Measurements from ENCODE around the gene TPP1. TPM values are rescaled to one million over a fixed set of nuclear protein-coding genes. Genes with fewer than 3 reads are reported as not detected.
A peak's percentile ranks its signal among the peaks of the same experiment; 100 is the strongest.

The TPP1 gene
- total RNA-seq, 4 donors from 2014 or later, result 45.6 to 81.3 (median 58.0) TPM

DNA sequence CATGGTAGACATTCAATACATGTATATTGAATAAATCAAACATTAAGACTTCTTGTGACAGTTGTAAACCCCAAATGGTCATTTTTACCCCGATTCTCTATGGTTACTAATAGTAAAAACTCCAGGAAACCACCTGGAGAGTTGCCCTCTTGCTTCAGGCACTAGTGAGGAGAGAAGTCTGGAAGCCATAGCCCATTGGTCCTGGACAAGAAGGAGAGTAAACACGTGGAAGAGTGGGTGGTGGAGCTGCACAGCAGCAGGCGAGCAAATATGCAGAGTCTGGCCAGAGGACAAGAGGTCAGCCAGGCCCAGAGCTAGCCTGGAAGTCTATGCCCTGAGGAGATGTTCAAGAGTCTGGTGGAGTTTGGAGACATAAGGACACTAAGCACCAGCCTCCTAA, 18.6 kb upstream of the TPP1 start:
- Histone ChIP-seq H3K36me3 (peaks cover 0 to 9% (median 0%) of the 10 kb centered on the region in 3 donors), H3K27me3 (no peaks in the 10 kb centered on the region), H3K9me3 (no peaks in the 10 kb centered on the region), H3K4me1 (peaks cover 0 to 65% (median 36%) of the 10 kb centered on the region in 4 donors), H3K4me3 (no peak overlapping the region), H3K27ac (no peak overlapping the region)
- peak in 1 of 2 donors; percentile 22 for TF ChIP-seq EP300 (IDR thresholded peaks at IDR 0.05)
- TF ChIP-seq, protein P1, sequence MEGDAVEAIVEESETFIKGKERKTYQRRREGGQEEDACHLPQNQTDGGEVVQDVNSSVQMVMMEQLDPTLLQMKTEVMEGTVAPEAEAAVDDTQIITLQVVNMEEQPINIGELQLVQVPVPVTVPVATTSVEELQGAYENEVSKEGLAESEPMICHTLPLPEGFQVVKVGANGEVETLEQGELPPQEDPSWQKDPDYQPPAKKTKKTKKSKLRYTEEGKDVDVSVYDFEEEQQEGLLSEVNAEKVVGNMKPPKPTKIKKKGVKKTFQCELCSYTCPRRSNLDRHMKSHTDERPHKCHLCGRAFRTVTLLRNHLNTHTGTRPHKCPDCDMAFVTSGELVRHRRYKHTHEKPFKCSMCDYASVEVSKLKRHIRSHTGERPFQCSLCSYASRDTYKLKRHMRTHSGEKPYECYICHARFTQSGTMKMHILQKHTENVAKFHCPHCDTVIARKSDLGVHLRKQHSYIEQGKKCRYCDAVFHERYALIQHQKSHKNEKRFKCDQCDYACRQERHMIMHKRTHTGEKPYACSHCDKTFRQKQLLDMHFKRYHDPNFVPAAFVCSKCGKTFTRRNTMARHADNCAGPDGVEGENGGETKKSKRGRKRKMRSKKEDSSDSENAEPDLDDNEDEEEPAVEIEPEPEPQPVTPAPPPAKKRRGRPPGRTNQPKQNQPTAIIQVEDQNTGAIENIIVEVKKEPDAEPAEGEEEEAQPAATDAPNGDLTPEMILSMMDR (IDR thresholded peaks at IDR 0.05), result no peak
- DNase-seq (ENCODE audit: low spot score in 2 of 2), result no peak
- 25 to 29% methylated on average over 3 of the region's 3 CpGs for WGBS, 2 donors

DNA sequence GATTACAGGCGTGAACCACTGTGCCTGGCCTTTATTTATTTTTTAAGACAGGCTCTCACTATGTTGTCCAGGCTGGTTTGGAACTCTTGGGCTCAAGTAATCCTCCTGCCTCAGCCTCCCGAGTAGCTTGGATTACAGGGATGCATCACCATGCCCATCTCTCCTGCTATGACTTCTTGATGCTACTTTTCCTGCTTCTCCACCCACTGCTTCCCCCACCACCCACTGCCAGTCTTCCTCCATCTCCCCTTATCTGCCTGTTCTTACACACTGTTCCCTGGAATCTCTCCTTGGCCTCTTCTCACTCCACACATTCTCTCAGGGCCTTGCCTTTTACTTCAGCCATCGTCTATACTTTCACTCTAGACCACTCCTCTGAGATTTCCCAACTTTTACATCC, 17.3 kb upstream of the TPP1 start:
- Histone ChIP-seq H3K9me3 (no peaks in the 10 kb centered on the region), H3K27me3 (peaks cover 0 to 2% of the 10 kb centered on the region in 2 donors), H3K4me3 (no peak overlapping the region), H3K27ac (peak overlapping the region in 2 of 4 donors; percentile 26 to 67), H3K4me1 (peaks cover 0 to 65% (median 36%) of the 10 kb centered on the region in 4 donors), H3K36me3 (peaks cover 0 to 23% (median 0%) of the 10 kb centered on the region in 3 donors)
- WGBS, 2 donors, result 89 to 94% methylated on average over 3 of the region's 3 CpGs
- TF ChIP-seq POLR2A (IDR thresholded peaks at IDR 0.05) (no peak), EP300 (IDR thresholded peaks at IDR 0.05) (no peak)
- TF ChIP-seq, protein P1 (IDR thresholded peaks at IDR 0.05), result no peak
- DNase-seq (ENCODE audit: low spot score in 2 of 2), result no peak

- no peak overlapping the region for H3K4me3 ChIP-seq
- H3K27me3 ChIP-seq, result peaks cover 0 to 13% of the 10 kb centered on the region in 2 donors
- peaks cover 0 to 27% (median 0%) of the 10 kb centered on the region in 3 donors for H3K36me3 ChIP-seq
- peaks cover 0 to 69% (median 36%) of the 10 kb centered on the region in 4 donors for H3K4me1 ChIP-seq
- peak; percentile 28 to 70 for TF ChIP-seq EP300 (IDR thresholded peaks at IDR 0.05)
- no peak for TF ChIP-seq POLR2A (IDR thresholded peaks at IDR 0.05)
- no peaks in the 10 kb centered on the region for H3K9me3 ChIP-seq
- 17 to 20% methylated on average over 10 of the region's 10 CpGs for WGBS, 2 donors
- DNase-seq (ENCODE audit: low spot score in 2 of 2), result peak in 1 of 2 donors; percentile 33
- peak overlapping the region in 3 of 4 donors; percentile 26 to 67 (median 38) for H3K27ac ChIP-seq
These were observed 16.1 kb upstream of the TPP1 start for GRCh38 chr11:6635082-6635932.

- WGBS, 2 donors, result 46 to 56% methylated on average over 1 of the region's 1 CpG
- H3K36me3 ChIP-seq, result peaks cover 0 to 35% (median 0%) of the 10 kb centered on the region in 3 donors
- no peaks in the 10 kb centered on the region for H3K9me3 ChIP-seq
- H3K27me3 ChIP-seq, result peaks cover 0 to 13% of the 10 kb centered on the region in 2 donors
- TF ChIP-seq, protein P1 (IDR thresholded peaks at IDR 0.05), result no peak
- TF ChIP-seq EP300 (IDR thresholded peaks at IDR 0.05) (no peak), POLR2A (IDR thresholded peaks at IDR 0.05) (no peak)
- no peak overlapping the region for H3K4me3 ChIP-seq
- peaks cover 0 to 65% (median 36%) of the 10 kb centered on the region in 4 donors for H3K4me1 ChIP-seq
- DNase-seq (ENCODE audit: low spot score in 2 of 2), result no peak
- peak overlapping the region in 2 of 4 donors; percentile 26 to 67 for H3K27ac ChIP-seq
These were observed 15.3 kb upstream of the TPP1 start for GRCh38 chr11:6634534-6634933.

GRCh38 chr11:6633422-6634408, 14.5 kb upstream of the TPP1 start:
- WGBS, 2 donors, result 94 to 98% methylated on average over 16 of the region's 16 CpGs

More at GRCh38 chr11:6633422-6634408, 14.5 kb upstream of the TPP1 start:
- Histone ChIP-seq H3K4me3 (no peak overlapping the region), H3K4me1 (peaks cover 0 to 56% (median 35%) of the 10 kb centered on the region in 4 donors), H3K27me3 (peaks cover 0 to 13% of the 10 kb centered on the region in 2 donors), H3K27ac (peak overlapping the region in 2 of 4 donors; percentile 26 to 67), H3K36me3 (peaks cover 0 to 37% (median 0%) of the 10 kb centered on the region in 3 donors), H3K9me3 (no peaks in the 10 kb centered on the region)
- TF ChIP-seq, protein P1 (IDR thresholded peaks at IDR 0.05), result no peak
- TF ChIP-seq EP300 (IDR thresholded peaks at IDR 0.05) (no peak), POLR2A (IDR thresholded peaks at IDR 0.05) (no peak)
- DNase-seq (ENCODE audit: low spot score in 2 of 2), result no peak
